HG02885 (cell line): ENCODE results near the gene POLDIP2.

Experiments used
- ATAC-seq: cut with Tn5 transposase; IDR thresholded peaks from one replicate; pipeline ENCODE4 v1.9.1; 2021; ENCODE audit warnings: mild to moderate bottlenecking; ENCODE audit not compliant: unreplicated experiment, poor library complexity

Gene POLDIP2

GRCh38 chr17:28368306-28368831 is 11.0 kb upstream of the POLDIP2 start:
- no peak for ATAC-seq

- ATAC-seq: no peak
Measured at GRCh38 chr17:28367641-28368305, 10.4 kb upstream of the POLDIP2 start.

- no peak for ATAC-seq
Measured at GRCh38 chr17:28366605-28367004, 9.3 kb upstream of the POLDIP2 start.

GRCh38 chr17:28365487-28365886 is 8.2 kb upstream of the POLDIP2 start:
- no peak for ATAC-seq

- ATAC-seq: no peak
Measured at GRCh38 chr17:28364665-28365363, 7.5 kb upstream of the POLDIP2 start, which contains the start of gene SEBOX. Gene SEBOX (minus strand): TSS chr17:28365199. CDS start chr17:28365151, 48 bp downstream.

GRCh38 chr17:28363776-28364650 is 6.7 kb upstream of the POLDIP2 start:
- ATAC-seq: no peak

- no peak for ATAC-seq
Measured at GRCh38 chr17:28363186-28363585, 5.9 kb upstream of the POLDIP2 start.

GRCh38 chr17:28357901-28358197 is 522 bp upstream of the POLDIP2 start:
- no peak for ATAC-seq

GRCh38 chr17:28350271-28350670 is 7.1 kb downstream of the POLDIP2 start:
- no peak for ATAC-seq

- ATAC-seq: no peak
Measured at GRCh38 chr17:28348979-28349378, 8.3 kb downstream of the POLDIP2 start.

GRCh38 chr17:28347261-28347891 is 10.0 kb downstream of the POLDIP2 start:
- ATAC-seq: no peak

- ATAC-seq: no peak
Measured at GRCh38 chr17:28346746-28347246, 10.5 kb downstream of the POLDIP2 start.

GRCh38 chr17:28346199-28346580 is 11.1 kb downstream of the POLDIP2 start:
- ATAC-seq: no peak

GRCh38 chr17:28345419-28346198 is 11.7 kb downstream of the POLDIP2 start:
- ATAC-seq: no peak

GRCh38 chr17:28344435-28344901 is 12.9 kb downstream of the POLDIP2 start:
- ATAC-seq: no peak

GRCh38 chr17:28344011-28344410 is 13.3 kb downstream of the POLDIP2 start:
- no peak for ATAC-seq

GRCh38 chr17:28343491-28343932 is 13.8 kb downstream of the POLDIP2 start:
- no peak for ATAC-seq

- ATAC-seq: no peak
Measured at GRCh38 chr17:28342313-28342712, 15.0 kb downstream of the POLDIP2 start.

- ATAC-seq: no peak
Measured at GRCh38 chr17:28341516-28341915, 15.8 kb downstream of the POLDIP2 start.
